GM12878 (cell line): ENCODE data around the gene CD276. TPM values are rescaled to one million over a fixed set of nuclear protein-coding genes. Genes with fewer than 3 reads are reported as not detected.
A peak's percentile ranks its signal among the peaks of the same experiment; 100 is the strongest.

Experiments used
- ATF2 ChIP-seq: IDR thresholded peaks from 2 replicates; pipeline ENCODE4 v1.6.1; 2012; ENCODE audit warnings: low read length, inconsistent platforms
- ESRRA ChIP-seq: IDR thresholded peaks from 2 replicates; pipeline ENCODE4 v1.6.1; 2012; ENCODE audit warnings: mild to moderate bottlenecking, low read length, improper control_type of control experiment
- ETV6 ChIP-seq, 2 experiments: fragments of 450-650 bp in 1 of 2; IDR thresholded peaks in 1 of 2; conservative IDR thresholded peaks in 1 of 2; 2 replicates each; pipeline ENCODE4 v1.6.1; 2014; ENCODE audit warnings: antibody characterized with exemption in 1 of 2, borderline replicate concordance in 1 of 2, low read depth in 1 of 2, mild to moderate bottlenecking in 1 of 2, moderate library complexity in 1 of 2
- IKZF1 ChIP-seq: fragments of 450-650 bp; conservative IDR thresholded peaks from 2 replicates; pipeline ENCODE4 v1.6.1; 2017; ENCODE audit warnings: antibody characterized with exemption, mild to moderate bottlenecking
- MAX ChIP-seq: IDR thresholded peaks from 2 replicates; pipeline ENCODE4 v1.6.1; 2012; ENCODE audit warnings: low read depth, low read length, improper control_type of control experiment
- NFIC ChIP-seq: IDR thresholded peaks from 2 replicates; pipeline ENCODE4 v1.6.1; 2012; ENCODE audit warnings: low read depth, mild to moderate bottlenecking, inconsistent platforms, low read length, moderate library complexity
- REST ChIP-seq: IDR thresholded peaks from 2 replicates; pipeline ENCODE4 v1.6.1; 2012; ENCODE audit warnings: mild to moderate bottlenecking, low read depth, low read length
- RUNX3 ChIP-seq: IDR thresholded peaks from 2 replicates; pipeline ENCODE4 v1.6.1; 2012; ENCODE audit warnings: low read length, inconsistent platforms
- USF1 ChIP-seq: IDR thresholded peaks from 2 replicates; pipeline ENCODE4 v1.6.1; 2011; ENCODE audit warnings: borderline replicate concordance, low read depth, mild to moderate bottlenecking, moderate library complexity, mixed read lengths, low read length; ENCODE audit not compliant: insufficient read depth; ENCODE audit errors: extremely low read length
- YY1 ChIP-seq: IDR thresholded peaks from 2 replicates; pipeline ENCODE4 v1.6.1; 2011; ENCODE audit warnings: low read depth, mild to moderate bottlenecking, low read length
- ZNF384 ChIP-seq: IDR thresholded peaks from 2 replicates; pipeline ENCODE4 v1.6.1; 2012; ENCODE audit warnings: low read depth, mild to moderate bottlenecking, low read length, improper control_type of control experiment, borderline replicate concordance
- polyA plus RNA-seq, 11 experiments: library from polyadenylated mRNA; depleted of rRNA in 4 of 11; unstranded in 6 of 11; stranded (reverse) in 5 of 11; fragments of >200 nt; fragmentation: Nextera tagmentation in 4 of 11; fragmentation: Illumina TruSeq in 1 of 11; extraction: Ambion mirVana in 4 of 11; extraction: Trizol in 1 of 11; gene quantifications; 1 replicate in 1 of 11; 2 replicates in 10 of 11; pipeline versions ENCODE4 v1.2.1 to v1.2.3, GENCODE V29; 2011 to 2016; ENCODE audit warnings: inconsistent platforms in 2 of 11, missing spikeins in 2 of 11, low read depth in 1 of 11
- total RNA-seq, 4 experiments: library from RNA; depleted of rRNA in 3 of 4; stranded (reverse); fragments of >200 nt in 3 of 4; fragmentation: Illumina TruSeq in 1 of 4; extraction: Trizol in 1 of 4; gene quantifications; 2 replicates each; pipeline versions ENCODE4 v1.2.1 to v1.2.3, GENCODE V29; 2013 to 2021
- TF ChIP-seq, protein P1 (sequence below): fragments of 150-350 bp; IDR thresholded peaks from 2 replicates; pipeline ENCODE4 v1.6.1; 2016; ENCODE audit warnings: low read depth, low read length

The CD276 gene
- total and polyA plus RNA-seq, 10 of the 15 experiments (the other 5 are each of a cell fraction or from before 2014, with no cell fraction given): 0.11 to 3.0 (median 1.2) TPM

GRCh38 chr15:73677146-73677607, 7.0 kb upstream of the CD276 start (continued):
- peak; percentile 82 for TF ChIP-seq YY1
- no peak for TF ChIP-seq MAX
- TF ChIP-seq IKZF1: 0 out of 2 replicates have a peak, but pooled peaks have one; percentile 16
- no peak for TF ChIP-seq RUNX3
- no peak for TF ChIP-seq NFIC
- TF ChIP-seq ETV6 (conservative IDR thresholded peaks at IDR 0.05 in 1 of 2, IDR thresholded peaks at IDR 0.05 in 1 of 2; ENCODE audit: borderline replicate concordance in 1 of 2, low read depth in 1 of 2): no peak
- no peak for TF ChIP-seq USF1
- TF ChIP-seq ZNF384: no peak
- TF ChIP-seq REST: no peak
- no peak for TF ChIP-seq ATF2
- TF ChIP-seq, protein P1, sequence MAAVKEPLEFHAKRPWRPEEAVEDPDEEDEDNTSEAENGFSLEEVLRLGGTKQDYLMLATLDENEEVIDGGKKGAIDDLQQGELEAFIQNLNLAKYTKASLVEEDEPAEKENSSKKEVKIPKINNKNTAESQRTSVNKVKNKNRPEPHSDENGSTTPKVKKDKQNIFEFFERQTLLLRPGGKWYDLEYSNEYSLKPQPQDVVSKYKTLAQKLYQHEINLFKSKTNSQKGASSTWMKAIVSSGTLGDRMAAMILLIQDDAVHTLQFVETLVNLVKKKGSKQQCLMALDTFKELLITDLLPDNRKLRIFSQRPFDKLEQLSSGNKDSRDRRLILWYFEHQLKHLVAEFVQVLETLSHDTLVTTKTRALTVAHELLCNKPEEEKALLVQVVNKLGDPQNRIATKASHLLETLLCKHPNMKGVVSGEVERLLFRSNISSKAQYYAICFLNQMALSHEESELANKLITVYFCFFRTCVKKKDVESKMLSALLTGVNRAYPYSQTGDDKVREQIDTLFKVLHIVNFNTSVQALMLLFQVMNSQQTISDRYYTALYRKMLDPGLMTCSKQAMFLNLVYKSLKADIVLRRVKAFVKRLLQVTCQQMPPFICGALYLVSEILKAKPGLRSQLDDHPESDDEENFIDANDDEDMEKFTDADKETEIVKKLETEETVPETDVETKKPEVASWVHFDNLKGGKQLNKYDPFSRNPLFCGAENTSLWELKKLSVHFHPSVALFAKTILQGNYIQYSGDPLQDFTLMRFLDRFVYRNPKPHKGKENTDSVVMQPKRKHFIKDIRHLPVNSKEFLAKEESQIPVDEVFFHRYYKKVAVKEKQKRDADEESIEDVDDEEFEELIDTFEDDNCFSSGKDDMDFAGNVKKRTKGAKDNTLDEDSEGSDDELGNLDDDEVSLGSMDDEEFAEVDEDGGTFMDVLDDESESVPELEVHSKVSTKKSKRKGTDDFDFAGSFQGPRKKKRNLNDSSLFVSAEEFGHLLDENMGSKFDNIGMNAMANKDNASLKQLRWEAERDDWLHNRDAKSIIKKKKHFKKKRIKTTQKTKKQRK: no peak
- no peak for TF ChIP-seq ESRRA
